Activated T-helper 9 cell treated with anti-CD3 and anti-CD28 coated beads, Interleukin-2, amount 50 U/mL, for 16 hours (primary cell): ENCODE measurements around the gene FBXO21.

Source experiments
- DNase-seq: peaks from one replicate; pipeline ENCODE4 v3.0.0-alpha.2; 2020; ENCODE audit warnings: low read depth

Gene FBXO21

GRCh38 chr12:117139025-117139717 is 51.1 kb downstream of the FBXO21 start:
- DNase-seq: no peak

GRCh38 chr12:117134721-117135120 is 55.5 kb downstream of the FBXO21 start:
- DNase-seq: no peak

- peak; percentile 12 for DNase-seq
Measured at GRCh38 chr12:117134059-117134458, 56.2 kb downstream of the FBXO21 start.

GRCh38 chr12:117130801-117131200 is 59.5 kb downstream of the FBXO21 start:
- DNase-seq: no peak

GRCh38 chr12:117129391-117129790 is 60.9 kb downstream of the FBXO21 start:
- DNase-seq: no peak

- no peak for DNase-seq
Measured at GRCh38 chr12:117127933-117128823, 62.1 kb downstream of the FBXO21 start.

GRCh38 chr12:117126335-117126734 is 63.9 kb downstream of the FBXO21 start:
- no peak for DNase-seq

GRCh38 chr12:117125767-117126166 is 64.5 kb downstream of the FBXO21 start:
- DNase-seq: no peak

GRCh38 chr12:117125272-117125613 is 65.0 kb downstream of the FBXO21 start:
- DNase-seq: no peak

- no peak for DNase-seq
Measured at GRCh38 chr12:117124421-117125271, 65.6 kb downstream of the FBXO21 start.

GRCh38 chr12:117121441-117121840 is 68.8 kb downstream of the FBXO21 start:
- no peak for DNase-seq

- no peak for DNase-seq
Measured at GRCh38 chr12:117120787-117121186, 69.5 kb downstream of the FBXO21 start.

- no peak for DNase-seq
Measured at GRCh38 chr12:117119592-117120198, 70.6 kb downstream of the FBXO21 start.

- no peak for DNase-seq
Measured at GRCh38 chr12:117118838-117119591, 71.3 kb downstream of the FBXO21 start.

- DNase-seq: no peak
Measured at GRCh38 chr12:117114784-117115183, 75.5 kb downstream of the FBXO21 start.

- DNase-seq: no peak
Measured at GRCh38 chr12:117113231-117113630, 77.0 kb downstream of the FBXO21 start.

GRCh38 chr12:117111821-117112595 is 78.3 kb downstream of the FBXO21 start:
- no peak for DNase-seq

GRCh38 chr12:117111386-117111785 is 78.9 kb downstream of the FBXO21 start:
- DNase-seq: no peak

GRCh38 chr12:117109943-117110635 is 80.2 kb downstream of the FBXO21 start:
- no peak for DNase-seq

- DNase-seq: peak; percentile 21
Measured at GRCh38 chr12:117105902-117106301, 84.4 kb downstream of the FBXO21 start.
